DMS114 treated with DMSO at 0.1 percent for 48 hours (cell line): ENCODE measurements around the gene SAMD3.
"Not testable (repeated sequence)": the region's sequence is repeated elsewhere in the genome, so short reads cannot be mapped to it uniquely, and the experiment has no call there.

Experiments used
- DNase-seq: peaks from one replicate; lab custom pipeline; 2025; ENCODE audit not compliant: unreplicated experiment; lab: John Stamatoyannopoulos, UW

The SAMD3 gene

GRCh38 chr6:130176378-130176777, 46.4 kb downstream of the SAMD3 start:
- DNase-seq = no peak

DNA sequence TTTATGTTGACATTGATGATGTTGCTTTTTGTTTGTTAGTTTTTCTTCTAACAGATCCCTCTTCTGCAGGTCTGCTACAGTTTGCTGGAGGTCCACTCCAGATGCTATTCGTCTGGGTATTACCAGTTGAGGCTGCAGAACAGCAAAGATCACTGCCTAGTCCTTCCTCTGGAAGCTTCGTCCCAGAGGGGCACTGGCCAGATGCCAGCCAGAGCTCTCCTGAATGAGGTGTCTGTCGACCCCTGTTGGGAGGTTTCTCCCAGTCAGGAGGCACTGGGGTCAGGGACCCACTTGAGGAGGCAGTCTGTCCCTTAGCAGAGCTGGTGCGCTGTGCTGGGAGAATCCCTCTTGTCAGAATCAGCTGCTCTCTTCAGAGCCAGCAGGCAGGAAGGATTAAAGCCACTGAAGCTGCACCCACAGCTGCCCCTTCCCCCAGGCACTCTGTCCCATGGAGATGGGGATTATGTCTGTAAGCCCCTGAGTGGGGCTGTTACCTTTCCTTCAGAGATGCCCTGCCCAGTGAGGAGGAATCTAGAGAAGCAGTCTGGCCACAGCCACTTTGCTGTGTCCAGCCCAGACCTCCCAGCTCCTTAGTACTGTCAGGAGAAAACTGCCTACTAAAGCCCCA, 49.3 kb downstream of the SAMD3 start:
- not testable (repeated sequence) for DNase-seq

- not testable (repeated sequence) for DNase-seq
Measured at GRCh38 chr6:130170160-130170559, 52.6 kb downstream of the SAMD3 start.

DNA sequence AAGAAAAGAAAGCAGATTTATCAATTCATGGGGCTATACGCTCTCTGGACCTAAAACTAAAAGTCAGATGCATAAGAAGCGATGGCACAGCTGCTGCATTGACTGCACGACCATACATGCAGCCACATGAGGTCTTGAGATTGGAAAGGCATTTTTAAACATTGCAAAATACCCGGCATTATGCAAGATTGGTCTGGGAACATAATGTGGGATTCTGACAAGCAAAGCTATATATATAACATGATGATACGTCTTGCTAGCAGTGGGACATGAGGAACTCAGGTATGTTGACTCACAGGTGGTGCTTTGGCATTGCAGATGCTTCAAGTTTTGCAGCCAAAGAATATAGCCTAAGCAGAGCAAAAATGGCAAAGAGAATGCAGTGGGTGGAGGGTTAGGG, 55.1 kb downstream of the SAMD3 start:
- no peak for DNase-seq

- no peak for DNase-seq
Measured at GRCh38 chr6:130164251-130164650, 58.5 kb downstream of the SAMD3 start.

- no peak for DNase-seq
Measured at GRCh38 chr6:130163266-130163665, 59.5 kb downstream of the SAMD3 start.

- DNase-seq = no peak
Measured at GRCh38 chr6:130162421-130162820, 60.3 kb downstream of the SAMD3 start.

GRCh38 chr6:130161683-130162404, 60.9 kb downstream of the SAMD3 start:
- no peak for DNase-seq

GRCh38 chr6:130159956-130160355, 62.8 kb downstream of the SAMD3 start:
- no peak for DNase-seq

- DNase-seq = no peak
Measured at GRCh38 chr6:130158548-130158947, 64.2 kb downstream of the SAMD3 start.

DNA sequence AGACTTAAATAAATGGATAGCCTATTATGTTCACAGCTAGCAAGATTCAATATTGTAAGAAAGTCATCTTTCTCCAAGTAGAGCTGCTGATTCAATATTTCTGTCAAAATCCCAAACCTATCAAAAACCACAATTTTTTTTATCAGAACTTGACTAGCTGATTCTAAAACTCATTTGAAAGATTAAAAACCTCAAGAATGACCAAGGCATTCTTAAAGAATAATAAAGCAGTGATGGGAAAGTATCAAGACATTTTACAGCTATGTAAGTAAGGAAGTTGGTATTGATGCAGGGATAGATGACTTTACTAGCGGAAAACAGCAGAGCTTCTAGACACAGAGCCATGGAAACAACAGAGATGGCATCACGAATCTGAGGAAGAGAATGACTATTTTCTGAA, 64.7 kb downstream of the SAMD3 start:
- DNase-seq = no peak

GRCh38 chr6:130156908-130157307, 65.8 kb downstream of the SAMD3 start:
- DNase-seq = no peak

DNA sequence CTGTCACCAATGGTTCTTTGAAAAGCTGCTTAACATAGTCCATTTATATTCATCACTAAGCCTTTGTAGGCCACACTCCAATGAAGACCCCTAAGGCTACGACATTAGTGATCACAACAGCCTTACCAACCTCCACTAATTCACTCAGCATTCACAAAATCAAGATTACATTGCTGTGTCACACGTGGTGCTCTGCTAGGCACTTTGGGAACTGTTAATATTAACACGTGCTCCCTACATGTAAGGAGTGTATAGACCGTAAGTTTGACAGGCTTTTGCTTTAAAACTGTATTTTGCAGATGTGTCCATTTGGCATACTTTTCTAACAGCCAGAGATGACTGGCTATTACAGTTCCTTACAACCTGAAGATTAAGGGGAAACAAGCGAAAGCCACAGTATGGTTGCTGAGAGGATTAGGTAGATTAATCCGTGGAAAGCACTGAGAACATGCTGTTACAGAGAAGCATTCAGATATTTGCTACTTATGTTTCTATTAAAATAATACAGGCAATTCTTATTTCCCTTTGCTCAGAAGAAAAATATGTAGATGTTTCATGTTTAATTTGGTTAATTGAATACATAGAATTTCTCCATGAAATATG, 69.7 kb downstream of the SAMD3 start:
- no peak for DNase-seq

DNA sequence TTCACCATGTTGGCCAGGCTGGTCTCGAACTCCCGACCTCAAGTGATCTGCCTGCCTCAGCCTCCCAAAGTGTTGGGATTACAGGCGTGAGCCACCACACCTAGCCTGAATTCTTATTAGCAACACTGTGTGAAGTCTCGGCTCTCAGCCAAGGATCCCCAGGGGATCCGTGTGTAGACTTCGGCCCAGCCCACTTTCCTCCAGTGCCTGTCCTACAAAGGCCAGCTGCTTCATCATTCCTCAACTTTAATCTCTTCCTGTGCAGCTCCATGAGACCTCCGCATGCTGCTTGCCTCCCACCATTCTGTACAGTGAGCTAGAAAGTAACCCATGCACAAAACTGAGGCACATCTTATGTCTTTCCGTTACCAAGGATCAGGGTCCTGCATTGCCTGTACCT, 71.8 kb downstream of the SAMD3 start:
- DNase-seq = no peak

DNA sequence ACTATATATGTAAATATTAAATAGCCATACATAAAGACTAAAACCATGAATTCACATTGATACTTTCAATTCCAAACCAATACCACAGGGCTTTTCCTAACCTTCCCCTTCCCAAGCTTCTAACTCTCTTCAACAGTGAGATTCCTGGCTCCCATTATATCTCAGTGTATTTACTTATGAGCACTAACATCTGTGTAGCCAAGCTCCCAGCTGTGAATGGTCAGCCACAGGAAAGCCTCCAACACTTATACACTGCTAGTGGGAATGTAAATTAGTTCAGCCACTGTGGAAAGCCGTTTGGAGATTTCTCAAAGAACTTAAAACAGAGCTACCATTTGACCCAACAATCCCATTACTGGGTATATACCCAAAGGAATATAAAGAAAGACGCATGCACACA, 73.7 kb downstream of the SAMD3 start:
- not testable (repeated sequence) for DNase-seq

DNA sequence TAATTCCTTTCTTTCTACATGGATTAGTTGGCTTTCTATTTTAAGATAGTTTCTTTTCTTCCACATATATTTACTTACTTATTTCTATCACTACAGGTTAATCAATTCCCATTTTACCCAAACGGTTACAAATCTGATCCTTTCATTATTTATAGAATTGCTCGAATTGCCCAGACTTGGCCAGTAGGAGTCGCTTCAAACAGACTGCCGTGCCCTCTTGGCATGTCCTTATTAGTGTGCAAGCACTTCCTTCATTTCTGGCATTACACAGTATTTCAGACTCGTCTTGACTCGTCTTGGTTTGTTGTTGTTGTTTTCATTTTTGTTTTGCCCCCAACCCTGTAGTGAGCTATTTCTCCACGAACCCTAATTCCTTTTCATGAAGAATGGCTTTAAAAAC, 74.6 kb downstream of the SAMD3 start:
- no peak for DNase-seq

- DNase-seq = no peak
Measured at GRCh38 chr6:130147111-130147510, 75.6 kb downstream of the SAMD3 start.

- DNase-seq = no peak
Measured at GRCh38 chr6:130143709-130144108, 79.0 kb downstream of the SAMD3 start.

DNA sequence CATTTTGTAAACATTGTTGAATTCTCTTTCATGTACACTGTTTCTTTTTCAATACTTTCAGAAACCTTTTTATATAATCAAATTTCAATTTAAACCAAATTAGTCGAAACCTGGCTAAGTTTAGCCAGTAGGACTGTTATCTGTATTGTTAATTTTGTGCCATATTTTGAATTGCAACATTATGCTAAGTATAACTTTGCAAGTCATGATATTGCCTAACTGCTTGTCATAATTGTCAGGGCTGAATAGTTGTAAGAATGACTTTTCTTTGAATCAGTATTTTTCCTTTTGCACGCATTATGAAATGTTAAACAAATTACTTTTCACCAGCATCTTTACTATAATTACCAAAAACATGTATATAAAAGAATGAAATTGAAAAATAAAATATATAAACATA, 82.7 kb downstream of the SAMD3 start:
- no peak for DNase-seq

GRCh38 chr6:130138909-130139242, 83.9 kb downstream of the SAMD3 start:
- no peak for DNase-seq

DNA sequence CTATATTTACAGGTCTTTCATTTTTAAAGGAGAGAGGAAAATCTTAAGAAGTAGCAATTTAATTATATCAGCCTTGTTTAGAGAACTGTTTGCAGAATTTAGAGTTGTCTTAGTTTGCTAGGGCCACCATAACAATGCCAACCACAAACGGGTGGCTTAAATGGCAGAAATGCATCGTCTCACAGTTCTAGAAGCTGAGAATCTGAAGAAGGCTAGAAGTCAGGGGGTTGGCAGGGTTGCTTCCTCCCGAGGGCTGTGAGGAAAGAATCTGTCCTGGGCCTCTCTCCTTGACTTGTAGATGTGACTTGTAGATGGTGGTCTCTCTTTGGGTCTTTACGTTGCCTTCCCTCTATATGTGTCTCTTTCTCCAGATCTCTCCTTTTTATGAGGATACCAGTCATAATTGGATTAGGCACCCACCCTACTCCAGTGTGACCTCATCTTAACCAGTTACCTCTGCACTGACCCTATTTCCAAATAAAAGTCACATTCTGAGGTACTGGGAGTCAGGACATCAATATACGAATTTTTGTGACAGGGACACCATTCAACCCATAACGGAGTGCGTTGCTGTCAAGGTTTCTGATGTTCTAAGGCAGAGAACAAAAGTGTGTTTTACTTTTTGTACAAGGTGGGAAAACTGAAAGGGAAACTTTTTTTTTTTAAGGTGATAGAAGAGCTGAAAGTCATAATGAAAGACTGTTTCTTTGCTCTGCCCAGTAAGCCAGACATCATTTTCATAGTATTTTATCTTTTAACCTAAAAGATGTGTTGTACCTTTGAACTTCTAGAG, 84.4 kb downstream of the SAMD3 start:
- no peak for DNase-seq

DNA sequence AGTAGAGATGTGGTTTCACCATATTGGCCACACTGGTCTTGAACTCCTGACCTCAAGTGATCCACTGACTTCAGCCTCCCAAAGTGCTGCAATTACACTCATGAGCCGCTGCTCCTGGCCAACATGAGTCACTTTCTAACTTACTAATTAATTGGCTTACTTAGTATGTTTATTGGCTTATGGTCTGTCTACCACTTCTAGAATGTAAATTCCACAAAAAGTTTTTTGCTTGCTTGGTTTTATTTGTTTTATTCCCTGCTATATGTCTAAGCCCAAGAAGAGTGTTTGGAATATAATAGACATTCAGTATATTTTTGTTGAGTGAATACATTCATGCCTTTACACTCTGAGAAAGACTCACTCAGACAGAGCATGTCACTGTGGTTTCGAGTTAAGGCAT, 86.0 kb downstream of the SAMD3 start:
- DNase-seq = no peak
